Measurements from ENCODE around the gene NPHP1. TPM values are rescaled to one million over a fixed set of nuclear protein-coding genes. Genes with fewer than 3 reads are reported as not detected.
A peak's percentile ranks its signal among the peaks of the same experiment; 100 is the strongest.
"Not testable (repeated sequence)": the region's sequence is repeated elsewhere in the genome, so short reads cannot be mapped to it uniquely, and the experiment has no call there.

Gene NPHP1
- total RNA-seq, 1 experiment from 2014 or later = 3.1 TPM

DNA sequence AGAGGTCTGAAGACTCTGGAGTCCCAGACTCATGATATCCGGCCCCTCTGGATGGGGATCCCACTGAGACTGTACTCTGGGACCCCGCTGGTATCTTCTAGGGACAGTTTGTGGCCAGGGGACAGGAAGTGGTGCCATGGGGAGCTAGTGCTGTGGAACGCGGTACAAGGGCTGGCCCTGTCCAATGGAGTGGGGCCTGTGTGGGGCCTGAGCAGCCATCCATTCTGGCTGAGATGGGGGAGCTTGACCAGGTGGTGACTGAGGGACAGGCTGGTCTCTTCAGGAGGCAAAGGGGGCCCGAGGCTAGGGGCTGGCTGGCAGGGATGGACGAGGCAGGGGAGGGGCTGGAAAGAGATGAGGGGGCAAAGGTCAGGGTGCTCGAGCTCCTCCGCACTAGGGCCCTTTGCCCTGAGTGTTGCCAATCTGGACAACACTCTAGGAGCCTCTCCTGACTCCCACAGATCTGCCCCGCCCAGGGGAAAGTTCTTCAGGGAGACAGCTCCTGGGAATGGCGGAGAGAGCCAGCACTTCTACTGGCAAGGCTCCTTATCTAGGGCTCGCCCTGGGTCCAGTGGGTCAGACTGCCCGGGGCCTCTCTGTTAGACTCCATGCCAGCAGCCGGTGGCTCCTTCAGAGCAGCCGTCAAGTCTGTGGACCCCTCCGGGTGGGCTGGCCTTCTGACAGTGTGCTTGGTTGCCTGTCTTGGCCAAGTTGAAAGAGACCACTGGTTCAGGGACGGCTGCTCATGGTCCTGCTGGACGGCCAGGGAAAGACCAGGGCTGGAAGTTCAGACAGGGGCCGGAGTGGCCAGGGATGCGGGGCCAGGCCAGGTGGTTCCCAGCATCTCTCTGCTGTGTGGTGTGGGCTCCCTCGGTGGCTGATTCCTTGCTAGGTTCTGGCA lies 101.5 kb downstream of the NPHP1 start:
- DNase-seq (ENCODE audit: unreplicated experiment) = no peak
- Mint-ChIP-seq H3K9me3 (ENCODE audit: unreplicated experiment) (no peaks in the 10 kb centered on the region), H3K27ac (ENCODE audit: low read depth, unreplicated experiment) (peak overlapping the region; percentile 86), H3K4me3 (ENCODE audit: unreplicated experiment) (no peak overlapping the region), H3K4me1 (ENCODE audit: insufficient read depth, unreplicated experiment) (peaks cover 52% of the 10 kb centered on the region), H3K27me3 (ENCODE audit: insufficient read depth, unreplicated experiment) (no peaks in the 10 kb centered on the region), H3K36me3 (ENCODE audit: insufficient read depth, unreplicated experiment) (no peaks in the 10 kb centered on the region)
- ChIA-PET POLR2A (no interaction called here), CTCF (no interaction called here)
- TF ChIP-seq, protein P1, sequence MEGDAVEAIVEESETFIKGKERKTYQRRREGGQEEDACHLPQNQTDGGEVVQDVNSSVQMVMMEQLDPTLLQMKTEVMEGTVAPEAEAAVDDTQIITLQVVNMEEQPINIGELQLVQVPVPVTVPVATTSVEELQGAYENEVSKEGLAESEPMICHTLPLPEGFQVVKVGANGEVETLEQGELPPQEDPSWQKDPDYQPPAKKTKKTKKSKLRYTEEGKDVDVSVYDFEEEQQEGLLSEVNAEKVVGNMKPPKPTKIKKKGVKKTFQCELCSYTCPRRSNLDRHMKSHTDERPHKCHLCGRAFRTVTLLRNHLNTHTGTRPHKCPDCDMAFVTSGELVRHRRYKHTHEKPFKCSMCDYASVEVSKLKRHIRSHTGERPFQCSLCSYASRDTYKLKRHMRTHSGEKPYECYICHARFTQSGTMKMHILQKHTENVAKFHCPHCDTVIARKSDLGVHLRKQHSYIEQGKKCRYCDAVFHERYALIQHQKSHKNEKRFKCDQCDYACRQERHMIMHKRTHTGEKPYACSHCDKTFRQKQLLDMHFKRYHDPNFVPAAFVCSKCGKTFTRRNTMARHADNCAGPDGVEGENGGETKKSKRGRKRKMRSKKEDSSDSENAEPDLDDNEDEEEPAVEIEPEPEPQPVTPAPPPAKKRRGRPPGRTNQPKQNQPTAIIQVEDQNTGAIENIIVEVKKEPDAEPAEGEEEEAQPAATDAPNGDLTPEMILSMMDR (IDR thresholded peaks at IDR 0.05; ENCODE audit: unreplicated experiment) = no peak
- BruUV-seq (replicated peaks) = no TSS peak
- intact Hi-C loops (cut with micrococcal nuclease) = no loop called here

DNA sequence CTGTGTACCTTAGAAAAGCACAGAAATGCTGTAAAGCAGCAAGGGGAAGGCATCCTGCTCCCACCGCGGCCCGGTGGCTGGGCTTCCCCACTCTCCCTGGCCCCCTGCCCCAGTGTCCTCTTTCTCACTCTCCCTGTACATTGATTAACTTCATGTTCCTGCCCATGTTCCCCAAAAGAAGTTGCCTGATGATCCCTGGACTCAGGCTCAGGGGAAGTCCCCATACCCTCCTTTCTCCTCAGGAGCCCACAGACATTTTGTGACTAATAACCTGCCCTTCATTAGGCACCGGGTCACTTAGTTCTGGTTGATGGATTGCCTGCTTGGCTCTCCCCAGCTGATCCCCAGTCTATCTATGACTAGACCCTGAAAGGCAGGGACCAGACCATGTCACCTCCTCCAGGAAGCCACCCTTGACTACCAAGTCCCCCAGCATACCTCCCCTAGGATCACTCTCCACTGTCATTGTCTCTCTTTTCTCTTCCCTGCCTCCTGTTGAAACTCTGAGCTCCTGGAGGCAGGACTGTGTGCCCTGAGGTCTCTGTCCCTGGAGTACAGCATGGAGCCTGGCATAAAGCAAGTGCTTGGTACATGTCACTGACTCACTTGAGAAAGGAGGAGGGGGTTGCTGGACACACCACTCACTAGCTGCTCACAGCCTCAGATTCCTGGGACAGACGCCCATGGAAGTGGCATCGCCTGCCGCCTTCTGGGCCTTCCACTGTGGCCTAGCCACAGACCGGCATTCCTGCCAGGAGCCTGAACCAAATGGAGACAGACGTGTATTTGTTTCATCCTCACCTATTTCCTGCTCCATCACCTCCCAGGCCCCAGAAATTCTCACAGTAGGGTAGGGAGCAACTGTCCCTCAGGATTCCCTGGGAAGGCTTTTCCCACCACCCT lies 102.7 kb downstream of the NPHP1 start:
- TF ChIP-seq, protein P1 (IDR thresholded peaks at IDR 0.05; ENCODE audit: unreplicated experiment) = no peak
- Mint-ChIP-seq H3K4me1 (ENCODE audit: insufficient read depth, unreplicated experiment) (peaks cover 57% of the 10 kb centered on the region), H3K27ac (ENCODE audit: low read depth, unreplicated experiment) (peak overlapping the region; percentile 86), H3K27me3 (ENCODE audit: insufficient read depth, unreplicated experiment) (no peaks in the 10 kb centered on the region), H3K4me3 (ENCODE audit: unreplicated experiment) (peak overlapping the region; percentile 57), H3K9me3 (ENCODE audit: unreplicated experiment) (no peaks in the 10 kb centered on the region), H3K36me3 (ENCODE audit: insufficient read depth, unreplicated experiment) (no peaks in the 10 kb centered on the region)
- CTCF ChIA-PET = no interaction called here
- intact Hi-C loops (cut with micrococcal nuclease) = no loop called here
- peak; percentile 60 for DNase-seq (ENCODE audit: unreplicated experiment)
- BruUV-seq (replicated peaks) = TSS peak; percentile 100
- POLR2A ChIA-PET = no interaction called here

DNA sequence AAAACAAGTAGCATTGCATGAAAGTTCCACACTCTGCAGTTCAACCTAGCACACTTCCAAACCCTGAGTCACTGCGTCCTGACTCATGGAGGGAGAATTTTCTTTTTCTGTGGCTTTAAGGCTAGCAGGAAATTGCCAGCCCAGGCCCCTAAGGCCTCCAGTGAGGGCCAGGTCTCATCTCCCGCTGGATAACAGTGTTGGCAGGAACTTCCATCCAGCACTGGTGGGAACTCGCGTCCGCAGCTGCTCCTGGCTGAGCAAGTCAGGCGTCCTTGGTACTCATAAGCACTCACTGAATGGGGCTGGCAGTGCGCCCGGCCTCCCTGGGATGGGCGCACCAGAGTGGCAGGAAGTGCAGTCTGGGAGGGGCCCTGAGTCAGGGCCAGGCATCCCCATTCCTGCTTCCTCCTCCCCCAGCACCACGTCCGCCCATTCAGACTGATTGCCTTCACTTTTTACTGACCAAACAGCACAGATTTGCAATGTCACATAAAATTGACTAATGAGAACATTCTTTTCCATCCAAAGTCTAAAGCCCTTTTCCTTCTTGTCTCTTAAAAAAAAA lies 103.5 kb downstream of the NPHP1 start:
- peaks cover 50% of the 10 kb centered on the region for H3K4me1 Mint-ChIP-seq (ENCODE audit: insufficient read depth, unreplicated experiment)
- ChIA-PET POLR2A (no interaction called here), CTCF (no interaction called here)
- TF ChIP-seq, protein P1 (IDR thresholded peaks at IDR 0.05; ENCODE audit: unreplicated experiment) = no peak
- BruUV-seq (replicated peaks) = no TSS peak
- DNase-seq (ENCODE audit: unreplicated experiment) = peak; percentile 99
- no peaks in the 10 kb centered on the region for H3K36me3 Mint-ChIP-seq (ENCODE audit: insufficient read depth, unreplicated experiment)
- H3K27me3 Mint-ChIP-seq (ENCODE audit: insufficient read depth, unreplicated experiment) = no peaks in the 10 kb centered on the region
- H3K9me3 Mint-ChIP-seq (ENCODE audit: unreplicated experiment) = no peaks in the 10 kb centered on the region
- peak overlapping the region; percentile 57 for H3K4me3 Mint-ChIP-seq (ENCODE audit: unreplicated experiment)
- peak overlapping the region; percentile 86 for H3K27ac Mint-ChIP-seq (ENCODE audit: low read depth, unreplicated experiment)
- intact Hi-C loops (cut with micrococcal nuclease) = no loop called here

DNA sequence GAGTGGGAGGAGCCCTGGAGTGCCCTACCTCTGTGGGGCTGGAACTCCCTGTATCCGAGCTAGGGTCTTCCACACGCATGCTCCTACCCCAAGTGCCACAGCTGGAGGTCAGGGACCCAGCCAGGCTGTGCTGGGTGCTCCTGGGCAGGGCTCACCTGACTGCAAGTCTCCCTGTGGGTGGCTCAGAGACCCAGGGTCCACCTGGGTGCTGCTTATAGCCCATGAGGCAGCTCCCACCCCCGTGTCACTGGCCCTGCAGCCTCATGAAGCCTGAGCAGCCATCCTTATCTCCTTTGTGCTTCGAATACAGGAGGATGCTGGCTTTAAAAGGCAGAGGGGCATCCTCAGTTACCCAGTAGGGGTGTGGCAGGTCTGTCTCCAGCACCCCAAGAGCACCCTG lies 103.9 kb downstream of the NPHP1 start:
- H3K36me3 Mint-ChIP-seq (ENCODE audit: insufficient read depth, unreplicated experiment); H3K27me3 Mint-ChIP-seq (ENCODE audit: insufficient read depth, unreplicated experiment); BruUV-seq (replicated peaks); DNase-seq (ENCODE audit: unreplicated experiment); POLR2A ChIA-PET; CTCF ChIA-PET; intact Hi-C loops (cut with micrococcal nuclease); H3K9me3 Mint-ChIP-seq (ENCODE audit: unreplicated experiment): not testable (repeated sequence)
- Mint-ChIP-seq H3K4me3 (ENCODE audit: unreplicated experiment) (peak overlapping the region; percentile 57), H3K27ac (ENCODE audit: low read depth, unreplicated experiment) (peak overlapping the region; percentile 86), H3K4me1 (ENCODE audit: insufficient read depth, unreplicated experiment) (peaks cover 46% of the 10 kb centered on the region)

All from MCF 10A (cell line).